Medulla oblongata (tissue), 1 donor: ENCODE results near the gene LRP1.

ENCODE experiments used
- DNase-seq: peaks from one replicate; pipeline ENCODE4 v3.0.0-alpha.2; 2015; ENCODE audit errors: extremely low spot score

The LRP1 gene

DNA sequence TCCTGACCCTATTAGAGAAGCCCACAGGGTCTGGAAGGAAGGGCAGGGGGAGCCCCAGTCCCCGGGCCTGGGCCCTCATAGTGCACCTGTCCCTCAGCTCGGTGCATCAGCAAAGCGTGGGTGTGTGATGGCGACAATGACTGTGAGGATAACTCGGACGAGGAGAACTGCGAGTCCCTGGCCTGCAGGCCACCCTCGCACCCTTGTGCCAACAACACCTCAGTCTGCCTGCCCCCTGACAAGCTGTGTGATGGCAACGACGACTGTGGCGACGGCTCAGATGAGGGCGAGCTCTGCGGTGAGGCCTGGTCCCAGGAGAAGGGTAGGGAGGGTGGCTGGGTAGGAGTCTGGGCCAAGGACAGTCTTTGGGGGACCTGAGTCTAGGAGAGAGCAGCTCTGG, 45.4 kb downstream of the LRP1 start:
- no peak for DNase-seq

GRCh38 chr12:57175428-57176138, 47.3 kb downstream of the LRP1 start:
- DNase-seq, result peak; percentile 86

GRCh38 chr12:57176139-57176477, 47.8 kb downstream of the LRP1 start:
- DNase-seq, result no peak

DNA sequence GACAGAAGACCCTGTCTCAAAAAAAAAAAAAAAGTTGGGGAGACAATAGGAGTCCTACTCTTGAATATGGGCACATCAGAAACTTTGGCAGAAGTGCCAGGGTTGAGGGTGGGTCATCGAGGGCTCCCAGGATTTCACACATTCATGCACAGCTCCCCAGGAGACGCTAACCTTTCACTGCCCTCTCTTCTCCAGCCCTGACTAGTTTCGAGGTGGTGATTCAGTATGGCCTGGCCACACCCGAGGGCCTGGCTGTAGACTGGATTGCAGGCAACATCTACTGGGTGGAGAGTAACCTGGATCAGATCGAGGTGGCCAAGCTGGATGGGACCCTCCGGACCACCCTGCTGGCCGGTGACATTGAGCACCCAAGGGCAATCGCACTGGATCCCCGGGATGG, 48.6 kb downstream of the LRP1 start:
- no peak for DNase-seq

- DNase-seq, result no peak
Measured at GRCh38 chr12:57177354-57177753, 49.1 kb downstream of the LRP1 start.

DNA sequence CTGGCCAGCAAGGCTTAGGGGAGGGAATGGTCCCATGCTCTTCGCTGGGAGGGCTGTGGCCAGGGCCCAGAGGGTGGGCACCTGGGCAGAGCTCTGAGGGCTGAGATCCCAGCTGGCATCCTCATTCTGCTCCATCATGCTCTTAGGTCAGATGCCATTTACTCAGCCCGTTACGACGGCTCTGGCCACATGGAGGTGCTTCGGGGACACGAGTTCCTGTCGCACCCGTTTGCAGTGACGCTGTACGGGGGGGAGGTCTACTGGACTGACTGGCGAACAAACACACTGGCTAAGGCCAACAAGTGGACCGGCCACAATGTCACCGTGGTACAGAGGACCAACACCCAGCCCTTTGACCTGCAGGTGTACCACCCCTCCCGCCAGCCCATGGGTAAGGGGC, 49.9 kb downstream of the LRP1 start:
- no peak for DNase-seq

DNA sequence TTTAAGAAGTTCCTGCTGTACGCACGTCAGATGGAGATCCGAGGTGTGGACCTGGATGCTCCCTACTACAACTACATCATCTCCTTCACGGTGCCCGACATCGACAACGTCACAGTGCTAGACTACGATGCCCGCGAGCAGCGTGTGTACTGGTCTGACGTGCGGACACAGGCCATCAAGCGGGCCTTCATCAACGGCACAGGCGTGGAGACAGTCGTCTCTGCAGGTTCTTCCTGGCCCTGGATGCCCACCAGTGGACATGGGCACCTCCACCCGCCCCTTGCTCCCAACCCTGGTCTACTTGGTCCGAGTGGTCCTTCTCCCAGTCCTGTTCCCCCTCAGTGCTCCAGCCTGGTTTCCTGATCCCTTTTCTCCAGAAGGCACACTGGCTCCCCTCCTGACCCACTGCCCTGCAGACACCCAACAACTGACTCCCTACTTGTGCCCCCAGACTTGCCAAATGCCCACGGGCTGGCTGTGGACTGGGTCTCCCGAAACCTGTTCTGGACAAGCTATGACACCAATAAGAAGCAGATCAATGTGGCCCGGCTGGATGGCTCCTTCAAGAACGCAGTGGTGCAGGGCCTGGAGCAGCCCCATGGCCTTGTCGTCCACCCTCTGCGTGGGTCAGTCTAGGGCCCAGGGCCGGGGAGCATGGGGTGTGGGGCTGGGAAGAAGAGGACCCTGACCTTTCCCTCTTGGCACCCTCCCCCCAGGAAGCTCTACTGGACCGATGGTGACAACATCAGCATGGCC, 51.2 kb downstream of the LRP1 start:
- DNase-seq, result no peak

GRCh38 chr12:57180321-57180989, 52.2 kb downstream of the LRP1 start:
- DNase-seq, result no peak

DNA sequence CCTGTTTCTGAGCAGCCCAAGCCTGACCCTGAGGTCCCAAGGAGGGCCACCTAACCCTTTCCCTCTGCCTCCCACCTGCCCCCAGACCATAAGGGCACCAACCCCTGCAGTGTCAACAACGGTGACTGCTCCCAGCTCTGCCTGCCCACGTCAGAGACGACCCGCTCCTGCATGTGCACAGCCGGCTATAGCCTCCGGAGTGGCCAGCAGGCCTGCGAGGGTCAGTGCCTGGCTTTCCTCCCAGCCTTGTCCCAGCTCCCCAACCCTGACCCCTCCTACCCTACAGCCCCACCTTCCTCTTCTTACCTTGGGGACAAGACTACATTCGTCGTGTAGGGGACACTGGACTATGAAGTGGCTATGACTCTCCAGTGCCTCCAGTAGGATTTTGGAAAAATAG, 52.8 kb downstream of the LRP1 start:
- DNase-seq, result no peak

DNA sequence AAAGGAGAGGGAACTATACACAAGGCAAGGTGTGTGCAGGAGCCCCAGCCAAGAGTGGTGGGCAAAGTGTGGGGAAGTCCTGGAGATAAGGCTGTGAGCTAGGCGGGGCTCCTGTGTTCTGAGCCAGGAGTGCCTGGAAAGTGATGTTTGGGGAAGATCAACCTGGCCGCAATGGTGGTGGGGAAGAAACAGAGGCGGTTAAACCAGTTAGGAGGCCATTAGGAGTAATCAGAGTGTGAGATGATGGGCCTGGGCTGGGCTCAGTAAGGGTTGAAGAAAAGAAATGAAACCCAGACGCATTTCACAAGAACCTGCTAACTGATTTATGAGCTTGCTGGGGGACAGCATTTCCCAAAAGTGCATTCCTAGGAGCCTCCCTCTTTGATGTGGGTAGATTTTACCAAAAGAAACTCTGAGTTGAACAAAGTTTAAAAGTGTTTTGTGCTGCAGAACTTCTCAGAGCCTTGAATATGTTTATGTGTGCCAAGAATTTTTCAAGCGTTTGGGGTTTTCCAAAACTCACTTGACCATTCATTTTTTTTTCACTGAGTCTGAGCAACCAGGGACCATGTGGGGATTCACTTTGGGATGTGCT, 53.4 kb downstream of the LRP1 start:
- DNase-seq, result no peak

- DNase-seq, result peak; percentile 68
Measured at GRCh38 chr12:57182918-57183575, 54.8 kb downstream of the LRP1 start.

DNA sequence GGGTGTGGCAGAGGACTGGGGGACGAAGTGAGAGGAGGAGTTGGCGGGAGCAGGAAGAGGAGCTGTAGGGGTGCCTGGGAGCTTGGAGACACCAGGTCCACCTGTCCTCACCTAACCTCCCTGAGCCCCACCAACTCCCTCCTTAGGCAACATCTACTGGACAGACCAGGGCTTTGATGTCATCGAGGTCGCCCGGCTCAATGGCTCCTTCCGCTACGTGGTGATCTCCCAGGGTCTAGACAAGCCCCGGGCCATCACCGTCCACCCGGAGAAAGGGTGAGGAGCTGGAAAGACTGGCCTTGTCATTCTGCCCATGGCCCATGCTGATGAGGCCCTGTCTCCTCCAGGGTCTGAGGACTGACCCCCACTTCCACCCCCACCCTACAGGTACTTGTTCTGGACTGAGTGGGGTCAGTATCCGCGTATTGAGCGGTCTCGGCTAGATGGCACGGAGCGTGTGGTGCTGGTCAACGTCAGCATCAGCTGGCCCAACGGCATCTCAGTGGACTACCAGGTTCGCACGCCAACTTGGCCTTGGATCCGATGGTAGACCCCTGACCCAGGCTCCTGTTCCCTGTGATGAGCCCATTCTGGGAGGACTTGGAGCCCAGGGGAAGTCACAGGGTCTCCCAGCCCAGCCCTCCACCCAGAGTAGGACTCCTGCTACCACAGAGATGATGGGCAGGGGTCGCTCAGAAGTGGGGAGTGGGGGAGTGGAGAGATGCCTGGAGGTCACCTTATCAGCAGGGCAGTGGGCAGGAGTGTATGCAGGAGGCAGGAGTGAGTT, 55.8 kb downstream of the LRP1 start:
- no peak for DNase-seq

GRCh38 chr12:57185403-57185802, 57.1 kb downstream of the LRP1 start:
- DNase-seq, result no peak

DNA sequence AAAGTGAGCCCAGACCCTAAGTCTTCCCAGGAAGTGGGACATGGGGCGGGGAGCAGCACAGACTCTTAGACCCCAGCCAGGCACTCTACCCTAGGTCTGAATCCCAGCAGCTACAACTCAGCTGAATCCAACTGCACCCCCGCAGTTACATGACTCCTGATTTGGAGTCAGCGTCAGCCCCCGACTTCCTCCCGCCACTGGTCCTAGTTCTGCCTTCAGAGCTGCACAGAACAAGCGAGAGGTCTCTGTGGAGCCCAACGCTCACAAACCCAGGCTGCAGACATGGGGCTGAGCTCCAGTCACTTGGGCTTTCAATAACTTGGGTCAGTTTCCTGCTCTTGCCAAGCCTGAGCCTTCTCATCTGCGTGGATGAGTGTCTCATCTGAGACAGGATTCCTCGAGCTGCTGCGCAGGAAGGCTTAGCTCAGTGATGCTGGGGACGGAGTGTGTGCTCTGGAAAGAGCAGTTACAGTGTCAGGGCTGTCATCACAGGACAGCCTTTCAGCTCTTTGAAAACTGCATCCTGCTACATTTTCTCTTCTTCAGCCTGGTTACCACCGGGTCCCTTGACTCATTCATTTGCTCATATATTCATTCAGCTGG, 57.7 kb downstream of the LRP1 start:
- no peak for DNase-seq

DNA sequence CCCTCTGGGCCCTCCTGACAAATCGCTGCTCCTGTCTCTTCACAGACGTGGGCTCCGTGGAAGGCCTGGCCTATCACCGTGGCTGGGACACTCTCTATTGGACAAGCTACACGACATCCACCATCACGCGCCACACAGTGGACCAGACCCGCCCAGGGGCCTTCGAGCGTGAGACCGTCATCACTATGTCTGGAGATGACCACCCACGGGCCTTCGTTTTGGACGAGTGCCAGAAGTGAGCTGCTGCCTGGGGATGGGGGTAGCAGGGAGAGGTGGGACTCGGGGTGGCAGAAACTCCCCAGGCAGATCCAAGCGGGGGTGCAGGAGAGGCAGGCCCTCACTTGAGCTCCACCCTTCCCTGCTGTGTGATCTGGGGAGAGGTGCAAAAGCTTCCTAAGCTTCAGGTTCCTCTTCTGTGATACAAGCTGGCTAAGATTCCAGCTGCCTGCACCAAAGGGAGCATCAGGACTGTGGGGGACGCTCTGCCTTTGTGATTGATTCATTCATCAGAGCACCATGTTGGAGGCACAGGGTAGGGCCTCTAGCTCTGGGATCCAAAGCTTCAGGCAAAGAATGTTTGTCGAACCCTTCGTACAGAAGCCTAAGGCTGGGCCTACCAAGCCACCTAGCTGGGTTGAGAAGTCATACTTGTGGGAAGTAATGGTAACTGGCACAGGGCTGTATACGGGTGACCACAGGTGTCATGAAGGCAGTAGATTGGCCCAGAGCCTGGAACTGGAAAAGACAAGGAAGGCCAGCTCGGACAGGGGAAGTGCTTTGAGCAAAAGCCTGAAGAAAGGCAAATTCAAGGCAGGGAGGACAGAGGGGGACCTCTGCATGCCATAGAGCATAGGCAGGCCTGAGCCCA, 59.2 kb downstream of the LRP1 start:
- DNase-seq, result no peak

DNA sequence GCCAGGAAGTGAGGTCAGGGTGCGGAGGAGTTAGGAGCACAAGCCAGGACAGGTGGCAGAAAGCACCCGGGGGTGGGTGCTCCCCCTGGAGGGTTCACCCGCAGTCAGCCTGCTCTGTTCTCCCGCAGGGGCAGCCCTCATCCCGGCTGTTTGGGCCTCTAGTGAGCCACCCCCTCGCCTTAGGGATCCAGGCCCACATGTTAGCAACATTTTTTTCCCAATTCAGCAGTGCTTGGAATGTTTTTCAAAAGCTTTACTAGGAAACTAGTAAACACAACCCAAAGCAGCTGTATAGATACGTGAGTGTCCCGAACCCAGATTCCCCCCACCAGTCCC, 59.8 kb downstream of the LRP1 start:
- DNase-seq, result no peak

DNA sequence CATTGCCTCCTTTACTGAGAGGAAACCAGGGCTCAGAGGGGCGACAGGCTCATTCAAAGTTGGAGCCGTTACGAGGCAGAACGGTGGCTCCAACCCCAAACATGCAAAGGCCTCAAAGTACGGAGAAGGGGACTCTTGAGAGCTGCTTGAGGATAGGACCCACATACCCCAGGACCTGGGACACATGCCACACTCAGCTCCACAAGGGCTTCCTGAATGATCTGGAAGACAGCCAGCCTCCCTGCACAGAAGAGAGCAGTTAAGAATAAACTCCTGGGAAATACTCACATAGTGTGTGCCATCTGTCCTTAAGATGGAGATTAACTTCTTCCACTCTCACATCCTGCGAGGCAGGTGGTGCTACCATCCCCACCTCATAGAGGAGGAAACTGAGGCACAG, 61.8 kb downstream of the LRP1 start:
- peak; percentile 54 for DNase-seq

- DNase-seq, result no peak
Measured at GRCh38 chr12:57190821-57191220, 62.5 kb downstream of the LRP1 start.

DNA sequence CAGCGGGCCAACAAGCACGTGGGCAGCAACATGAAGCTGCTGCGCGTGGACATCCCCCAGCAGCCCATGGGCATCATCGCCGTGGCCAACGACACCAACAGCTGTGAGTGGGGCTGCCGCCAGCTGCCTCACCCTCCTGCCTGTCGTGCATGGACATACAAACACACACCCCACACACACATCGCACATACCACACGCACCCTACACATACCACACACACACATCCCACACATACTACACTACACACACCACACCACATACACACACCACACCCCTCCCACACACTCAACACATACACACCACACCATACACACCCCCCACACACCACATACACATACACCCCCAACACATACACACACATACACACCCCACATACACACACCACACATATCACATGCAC, 63.1 kb downstream of the LRP1 start:
- no peak for DNase-seq

DNA sequence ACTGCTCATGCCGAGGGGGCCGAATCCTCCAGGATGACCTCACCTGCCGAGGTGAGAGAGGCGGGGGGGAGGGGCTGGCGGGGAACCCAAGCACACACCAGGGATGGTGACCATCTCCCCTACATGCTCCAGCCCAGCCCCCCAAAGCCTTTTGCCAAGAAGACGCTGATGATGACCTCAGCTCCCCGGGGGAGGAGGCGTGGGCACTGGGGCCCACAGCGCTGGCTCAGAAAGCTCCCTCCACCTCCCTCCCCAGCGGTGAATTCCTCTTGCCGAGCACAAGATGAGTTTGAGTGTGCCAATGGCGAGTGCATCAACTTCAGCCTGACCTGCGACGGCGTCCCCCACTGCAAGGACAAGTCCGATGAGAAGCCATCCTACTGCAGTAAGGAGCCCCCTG, 64.6 kb downstream of the LRP1 start:
- DNase-seq, result no peak
